Nephron (organoid): ENCODE data around the gene TBC1D13.

Experiments
- H3K27ac Mint-ChIP-seq, 3 experiments: 2 replicates each; pipeline ENCODE4 v1.8.0; 2020; ENCODE audit warnings: mixed read lengths in 3 of 3, mild to moderate bottlenecking in 2 of 3, moderate library complexity in 1 of 3
- H3K27me3 Mint-ChIP-seq: 2 replicates; pipeline ENCODE4 v1.8.0; 2021; ENCODE audit warnings: low read depth, mild to moderate bottlenecking, moderate library complexity, mixed read lengths
- H3K36me3 Mint-ChIP-seq: 2 replicates; pipeline ENCODE4 v1.8.0; 2020; ENCODE audit warnings: low read depth, mixed read lengths
- H3K4me1 Mint-ChIP-seq: 2 replicates; pipeline ENCODE4 v1.8.0; 2020; ENCODE audit warnings: mixed read lengths
- H3K4me3 Mint-ChIP-seq, 3 experiments: 2 replicates each; pipeline ENCODE4 v1.8.0; 2020; ENCODE audit warnings: mild to moderate bottlenecking in 3 of 3, mixed read lengths in 3 of 3, moderate library complexity in 2 of 3
- H3K9me3 Mint-ChIP-seq: 2 replicates; pipeline ENCODE4 v1.8.0; 2020; ENCODE audit warnings: mixed read lengths
- CTCF ChIP-seq, 3 experiments: fragments of 200-600 bp; sonication (generic); IDR thresholded peaks; one replicate each; pipeline ENCODE4 v1.5.0; 2021; ENCODE audit warnings: antibody characterized with exemption in 3 of 3; ENCODE audit not compliant: unreplicated experiment in 3 of 3

The TBC1D13 gene

DNA sequence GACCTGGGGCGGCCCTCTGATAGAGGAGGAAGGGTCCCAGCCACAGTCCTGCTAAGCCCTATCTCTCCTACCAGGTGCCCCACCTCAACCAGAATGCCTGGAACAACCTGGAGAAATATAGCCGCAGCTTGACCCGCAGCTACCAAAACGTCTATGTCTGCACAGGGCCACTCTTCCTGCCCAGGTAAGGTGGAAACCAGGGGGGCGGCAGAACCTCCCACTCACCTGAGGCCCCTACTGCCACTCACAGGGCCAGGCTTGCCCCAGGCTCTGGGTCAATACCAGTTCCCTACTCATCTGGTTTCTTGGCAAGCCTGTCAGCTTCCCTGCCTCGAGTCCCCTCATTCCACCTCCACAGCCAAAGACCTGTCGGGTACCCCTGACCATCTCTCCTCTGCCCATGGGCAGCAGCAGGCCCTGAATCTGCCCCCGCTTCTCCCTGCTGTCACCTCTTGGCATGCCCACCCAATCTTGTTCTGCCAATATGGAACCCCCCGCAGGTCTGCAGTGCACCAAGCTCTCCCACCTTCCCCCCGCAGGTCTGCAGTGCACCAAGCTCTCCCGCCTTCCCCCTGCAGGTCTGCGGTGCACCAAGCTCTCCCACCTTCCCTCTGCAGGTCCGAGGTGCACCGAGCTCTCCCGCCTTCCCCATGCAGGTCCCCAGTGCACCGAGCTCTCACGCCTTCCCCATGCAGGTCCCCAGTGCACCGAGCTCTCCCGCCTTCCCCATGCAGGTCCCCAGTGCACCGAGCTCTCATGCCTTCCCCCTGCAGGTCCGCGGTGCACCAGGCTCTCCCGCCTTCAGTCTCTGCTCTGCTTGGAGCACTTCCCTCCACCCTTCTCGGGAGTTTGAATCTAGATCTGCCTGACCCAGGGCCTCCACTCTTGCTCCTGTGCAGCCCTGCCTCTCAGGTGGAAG is 33.9 kb downstream of the TBC1D13 start:
- H3K27me3 Mint-ChIP-seq, result no peaks in the 10 kb centered on the region
- peaks cover 18% of the 10 kb centered on the region for H3K36me3 Mint-ChIP-seq
- H3K27ac Mint-ChIP-seq, result no peak overlapping the region
- no peak for TF ChIP-seq CTCF (IDR thresholded peaks at IDR 0.05; ENCODE audit: unreplicated experiment in 3 of 3)
- peaks cover 7% of the 10 kb centered on the region for H3K4me1 Mint-ChIP-seq
- peak overlapping the region; percentile 81 to 91 (median 89) for H3K4me3 Mint-ChIP-seq
- no peaks in the 10 kb centered on the region for H3K9me3 Mint-ChIP-seq

DNA sequence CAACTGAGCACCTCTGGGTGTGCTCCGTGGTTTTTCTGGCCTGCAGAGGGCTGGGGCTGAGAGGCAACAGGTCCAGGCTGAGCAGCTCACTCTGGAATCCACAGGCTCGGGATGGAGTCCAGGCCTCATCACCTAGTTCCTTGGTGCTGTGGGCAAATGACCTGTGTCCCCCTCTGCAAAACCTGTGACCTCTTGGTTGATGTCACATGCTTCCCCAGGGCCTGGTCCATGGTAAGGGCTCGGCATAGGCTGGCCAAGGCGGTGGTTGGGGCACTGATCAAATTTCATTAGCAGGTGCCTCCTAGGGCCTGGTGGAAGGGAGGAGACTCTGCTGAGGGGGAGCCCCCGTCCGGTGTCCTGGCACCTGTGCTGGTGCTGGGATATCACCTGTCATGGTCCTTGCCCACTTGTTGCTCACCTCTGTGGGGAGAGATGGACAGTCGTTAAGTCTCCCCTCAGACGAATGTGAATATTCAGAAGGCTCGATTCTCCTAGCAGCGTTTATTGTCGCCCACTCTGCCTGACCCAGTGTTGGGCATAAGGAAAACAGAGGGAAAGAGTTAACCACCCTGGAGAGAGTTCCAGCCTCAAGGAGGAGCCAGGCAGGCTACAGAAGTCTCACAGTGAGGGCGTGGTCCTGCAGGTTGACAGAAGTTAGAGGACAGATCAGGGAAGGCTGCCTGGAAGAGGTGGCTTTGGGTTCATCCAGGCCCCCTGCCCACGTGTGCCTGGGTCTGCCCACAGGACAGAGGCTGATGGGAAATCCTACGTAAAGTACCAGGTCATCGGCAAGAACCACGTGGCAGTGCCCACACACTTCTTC is 34.7 kb downstream of the TBC1D13 start:
- Mint-ChIP-seq H3K27me3 (no peaks in the 10 kb centered on the region), H3K27ac (no peak overlapping the region), H3K36me3 (peaks cover 18% of the 10 kb centered on the region), H3K4me1 (peaks cover 7% of the 10 kb centered on the region), H3K4me3 (peak overlapping the region in 1 of 3 experiments; percentile 81), H3K9me3 (no peaks in the 10 kb centered on the region)
- no peak for TF ChIP-seq CTCF (IDR thresholded peaks at IDR 0.05; ENCODE audit: unreplicated experiment in 3 of 3)

DNA sequence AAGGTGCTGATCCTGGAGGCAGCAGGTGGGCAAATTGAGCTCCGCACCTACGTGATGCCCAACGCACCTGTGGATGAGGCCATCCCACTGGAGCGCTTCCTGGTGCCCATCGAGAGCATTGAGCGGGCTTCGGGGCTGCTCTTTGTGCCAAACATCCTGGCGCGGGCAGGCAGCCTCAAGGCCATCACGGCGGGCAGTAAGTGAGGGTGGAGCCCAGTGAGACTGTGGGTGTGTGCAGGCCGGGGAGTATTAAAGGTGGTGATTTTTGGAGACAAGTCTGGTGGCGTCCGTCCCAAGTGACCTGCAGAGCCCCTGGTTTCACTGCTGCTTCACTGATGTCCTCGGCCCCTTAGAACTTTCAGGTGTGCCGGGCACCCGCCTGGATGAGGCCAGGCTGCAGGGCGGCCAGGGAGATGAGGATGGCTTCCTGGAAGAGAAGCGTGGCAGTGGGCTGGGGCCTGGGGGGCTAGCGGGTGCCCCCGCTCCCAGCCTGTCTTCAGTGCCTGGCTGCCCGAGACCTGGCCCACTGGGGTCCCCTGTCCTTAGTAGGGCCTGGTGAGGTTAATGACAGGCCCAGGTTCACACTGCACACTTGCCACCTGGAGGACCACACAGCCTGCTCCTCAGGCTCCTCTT is 35.5 kb downstream of the TBC1D13 start:
- no peak overlapping the region for H3K4me3 Mint-ChIP-seq
- no peak overlapping the region for H3K27ac Mint-ChIP-seq
- H3K9me3 Mint-ChIP-seq, result no peaks in the 10 kb centered on the region
- TF ChIP-seq CTCF (IDR thresholded peaks at IDR 0.05; ENCODE audit: unreplicated experiment in 3 of 3), result no peak
- H3K4me1 Mint-ChIP-seq, result peaks cover 7% of the 10 kb centered on the region
- H3K36me3 Mint-ChIP-seq, result peaks cover 22% of the 10 kb centered on the region
- H3K27me3 Mint-ChIP-seq, result no peaks in the 10 kb centered on the region

- H3K27me3 Mint-ChIP-seq, result no peaks in the 10 kb centered on the region
- no peak overlapping the region for H3K4me3 Mint-ChIP-seq
- peaks cover 22% of the 10 kb centered on the region for H3K36me3 Mint-ChIP-seq
- TF ChIP-seq CTCF (IDR thresholded peaks at IDR 0.05; ENCODE audit: unreplicated experiment in 3 of 3), result no peak
- peaks cover 7% of the 10 kb centered on the region for H3K4me1 Mint-ChIP-seq
- no peak overlapping the region for H3K27ac Mint-ChIP-seq
- no peaks in the 10 kb centered on the region for H3K9me3 Mint-ChIP-seq
These were observed 36.4 kb downstream of the TBC1D13 start for GRCh38 chr9:128823362-128823902.

DNA sequence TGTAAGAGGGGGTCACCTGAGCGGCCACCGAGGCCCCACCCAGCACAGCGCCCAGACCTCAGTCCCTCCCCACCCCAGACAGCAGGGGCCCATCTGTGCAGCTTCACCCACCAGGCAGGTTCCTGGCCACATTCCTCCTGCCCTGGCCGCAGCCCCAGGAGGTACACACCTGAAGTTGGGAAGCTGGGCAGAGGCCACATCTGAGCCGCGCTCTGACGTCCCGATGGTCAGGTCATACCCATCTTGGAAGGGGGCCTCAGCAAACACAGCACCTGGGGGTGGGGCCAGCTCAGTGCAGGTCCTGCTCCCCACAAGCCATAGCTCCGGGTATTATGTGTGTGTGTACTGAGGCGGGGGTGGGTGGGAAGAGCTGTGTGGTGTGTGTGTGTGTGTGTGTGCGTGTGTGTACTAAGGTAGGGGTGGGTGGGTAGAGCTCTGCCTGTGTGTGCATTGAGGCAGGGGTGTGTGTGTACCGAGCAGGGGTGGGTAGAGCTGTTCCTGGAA is 36.9 kb downstream of the TBC1D13 start:
- no peak for TF ChIP-seq CTCF (IDR thresholded peaks at IDR 0.05; ENCODE audit: unreplicated experiment in 3 of 3)
- Mint-ChIP-seq H3K36me3 (peaks cover 27% of the 10 kb centered on the region), H3K4me3 (no peak overlapping the region), H3K27ac (no peak overlapping the region), H3K4me1 (peaks cover 13% of the 10 kb centered on the region), H3K9me3 (no peaks in the 10 kb centered on the region), H3K27me3 (no peaks in the 10 kb centered on the region)
